Measurements from ENCODE around the gene OR4F6.

Gene OR4F6

DNA sequence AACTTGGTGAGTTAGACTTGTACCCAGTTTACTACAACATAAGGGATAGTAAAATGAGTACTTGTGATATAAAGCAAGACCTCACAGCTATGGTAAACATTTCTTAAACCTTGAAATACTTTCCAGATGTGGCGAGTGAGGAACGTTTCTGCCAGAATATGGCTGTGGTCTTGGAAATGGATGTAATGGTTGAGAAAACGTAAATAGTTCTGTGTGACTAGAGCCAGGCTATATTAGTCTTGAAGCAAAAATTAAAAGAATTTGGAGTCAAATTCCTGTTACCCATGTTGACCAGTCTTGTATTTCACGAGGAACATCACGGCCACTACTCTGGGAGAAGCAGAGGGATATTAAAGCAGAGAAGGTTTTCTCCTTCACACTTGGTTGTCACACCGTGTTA, 23.9 kb downstream of the OR4F6 start:
- DNase-seq (ENCODE audit: low spot score): no peak
- in situ Hi-C loops (cut with MboI; ENCODE audit: low pct_unique_long_range_greater_than_20kb, low sequenced_read_pairs, unreplicated experiment): no loop called here
- TF ChIP-seq, protein P1, sequence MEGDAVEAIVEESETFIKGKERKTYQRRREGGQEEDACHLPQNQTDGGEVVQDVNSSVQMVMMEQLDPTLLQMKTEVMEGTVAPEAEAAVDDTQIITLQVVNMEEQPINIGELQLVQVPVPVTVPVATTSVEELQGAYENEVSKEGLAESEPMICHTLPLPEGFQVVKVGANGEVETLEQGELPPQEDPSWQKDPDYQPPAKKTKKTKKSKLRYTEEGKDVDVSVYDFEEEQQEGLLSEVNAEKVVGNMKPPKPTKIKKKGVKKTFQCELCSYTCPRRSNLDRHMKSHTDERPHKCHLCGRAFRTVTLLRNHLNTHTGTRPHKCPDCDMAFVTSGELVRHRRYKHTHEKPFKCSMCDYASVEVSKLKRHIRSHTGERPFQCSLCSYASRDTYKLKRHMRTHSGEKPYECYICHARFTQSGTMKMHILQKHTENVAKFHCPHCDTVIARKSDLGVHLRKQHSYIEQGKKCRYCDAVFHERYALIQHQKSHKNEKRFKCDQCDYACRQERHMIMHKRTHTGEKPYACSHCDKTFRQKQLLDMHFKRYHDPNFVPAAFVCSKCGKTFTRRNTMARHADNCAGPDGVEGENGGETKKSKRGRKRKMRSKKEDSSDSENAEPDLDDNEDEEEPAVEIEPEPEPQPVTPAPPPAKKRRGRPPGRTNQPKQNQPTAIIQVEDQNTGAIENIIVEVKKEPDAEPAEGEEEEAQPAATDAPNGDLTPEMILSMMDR (IDR thresholded peaks at IDR 0.05; ENCODE audit: extremely low read depth, insufficient read depth, missing control alignments): no peak

DNA sequence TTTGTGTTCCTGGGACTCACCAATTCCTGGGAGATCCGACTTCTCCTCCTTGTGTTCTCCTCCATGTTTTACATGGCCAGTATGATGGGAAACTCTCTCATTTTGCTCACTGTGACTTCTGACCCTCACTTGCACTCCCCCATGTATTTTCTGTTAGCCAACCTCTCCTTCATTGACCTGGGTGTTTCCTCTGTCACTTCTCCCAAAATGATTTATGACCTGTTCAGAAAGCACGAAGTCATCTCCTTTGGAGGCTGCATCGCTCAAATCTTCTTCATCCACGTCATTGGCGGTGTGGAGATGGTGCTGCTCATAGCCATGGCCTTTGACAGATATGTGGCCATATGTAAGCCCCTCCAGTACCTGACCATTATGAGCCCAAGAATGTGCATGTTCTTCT, 25.5 kb downstream of the OR4F6 start:
- in situ Hi-C loops (cut with MboI; ENCODE audit: low pct_unique_long_range_greater_than_20kb, low sequenced_read_pairs, unreplicated experiment): no loop called here
- DNase-seq (ENCODE audit: low spot score): no peak
- TF ChIP-seq, protein P1 (IDR thresholded peaks at IDR 0.05; ENCODE audit: extremely low read depth, insufficient read depth, missing control alignments): no peak

DNA sequence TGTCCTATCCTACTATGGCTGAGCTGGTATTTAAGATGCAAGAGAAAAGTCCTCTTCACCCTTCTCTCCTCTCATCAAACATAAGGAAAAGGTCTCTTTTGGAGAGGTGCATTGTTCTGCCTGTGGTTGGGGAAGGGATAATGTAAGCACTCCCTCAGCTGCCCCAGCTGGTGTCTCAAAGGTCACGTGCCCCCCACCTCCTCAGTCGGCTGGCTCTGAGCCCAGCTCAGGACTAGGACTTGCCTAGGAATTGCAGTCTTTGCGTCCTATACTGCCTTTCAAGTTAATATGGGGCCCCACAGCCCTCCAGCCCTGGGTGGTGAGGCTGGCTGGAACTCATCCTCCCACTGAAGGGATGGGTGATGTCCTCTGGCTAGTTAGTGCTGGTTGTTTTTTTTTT, 38.3 kb downstream of the OR4F6 start:
- in situ Hi-C loops (cut with MboI; ENCODE audit: low pct_unique_long_range_greater_than_20kb, low sequenced_read_pairs, unreplicated experiment): no loop called here
- TF ChIP-seq, protein P1 (IDR thresholded peaks at IDR 0.05; ENCODE audit: extremely low read depth, insufficient read depth, missing control alignments): no peak

DNA sequence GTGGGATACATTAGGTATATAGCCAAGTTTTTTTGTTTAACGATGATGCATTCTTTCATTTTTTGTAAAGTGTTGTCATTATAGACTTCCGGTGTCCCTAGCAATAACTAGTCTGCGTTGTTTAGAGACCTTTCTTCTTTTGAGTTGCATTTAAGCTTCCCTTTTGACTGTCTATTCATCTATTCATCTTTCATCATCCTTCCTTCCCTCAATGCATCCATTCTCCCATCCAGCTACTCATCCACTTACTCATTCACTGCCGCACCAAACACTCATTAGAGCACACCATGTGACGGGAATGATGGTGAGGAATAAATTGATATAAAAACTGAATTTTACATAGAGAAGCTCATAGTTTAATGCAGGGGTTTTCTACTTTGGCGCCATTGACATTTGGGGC, 41.6 kb downstream of the OR4F6 start:
- TF ChIP-seq, protein P1 (IDR thresholded peaks at IDR 0.05; ENCODE audit: extremely low read depth, insufficient read depth, missing control alignments): no peak
- in situ Hi-C loops (cut with MboI; ENCODE audit: low pct_unique_long_range_greater_than_20kb, low sequenced_read_pairs, unreplicated experiment): no loop called here
- DNase-seq (ENCODE audit: low spot score): no peak

More for the DNA sequence above, 38.3 kb downstream of the OR4F6 start:
- DNase-seq (ENCODE audit: low spot score): no peak

DNA sequence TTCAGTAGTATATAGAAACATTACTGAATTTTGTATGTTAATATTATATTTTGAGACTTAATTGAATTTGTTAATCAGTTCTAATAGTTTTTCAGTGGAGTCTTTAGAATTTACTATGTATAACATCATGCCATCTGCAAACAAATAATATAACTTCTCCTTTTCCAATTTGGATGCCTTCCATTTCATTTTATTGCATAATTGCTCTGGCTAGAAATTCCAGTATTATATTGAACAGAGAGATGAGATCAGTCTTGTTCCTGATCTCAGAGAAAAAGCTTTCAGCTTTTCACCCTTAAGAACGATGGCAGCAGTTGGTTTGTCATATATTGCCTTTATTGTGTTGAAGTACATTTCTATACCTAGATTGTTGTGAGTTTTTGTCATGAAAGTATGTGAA, 49.0 kb downstream of the OR4F6 start:
- DNase-seq (ENCODE audit: low spot score): no peak
- in situ Hi-C loops (cut with MboI; ENCODE audit: low pct_unique_long_range_greater_than_20kb, low sequenced_read_pairs, unreplicated experiment): no loop called here

More for the DNA sequence above, 49.0 kb downstream of the OR4F6 start:
- TF ChIP-seq, protein P1 (IDR thresholded peaks at IDR 0.05; ENCODE audit: extremely low read depth, insufficient read depth, missing control alignments): no peak

Measured in GM13977 (cell line).